Measurements from ENCODE around the gene ZBTB46. TPM values are rescaled to one million over a fixed set of nuclear protein-coding genes. Genes with fewer than 3 reads are reported as not detected.

The ZBTB46 gene
- total RNA-seq, 1 experiment from 2014 or later, result 9.5 TPM

GRCh38 chr20:63834491-63834880 lies 3.4 kb upstream of the ZBTB46 start:
- no peak overlapping the region for H3K4me3 Mint-ChIP-seq (ENCODE audit: unreplicated experiment)
- Histone ChIP-seq H3K4me1 (peaks cover 34% of the 10 kb centered on the region), H3K9me3 (no peaks in the 10 kb centered on the region), H3K36me3 (ENCODE audit: control insufficient read depth, insufficient read depth, low read length) (no peaks in the 10 kb centered on the region), H3K27me3 (replicated peaks; ENCODE audit: control insufficient read depth, insufficient read depth, low read length) (peaks cover 4% of the 10 kb centered on the region), H3K4me3 (ENCODE audit: low read depth, low read length) (no peak overlapping the region)
- intact Hi-C loops (cut with micrococcal nuclease; ENCODE audit: unreplicated experiment), result no loop called here
- POLR2A ChIA-PET, result interaction anchor here (0.9 kb wide), 1 partner anchor 30 kb away, joined by 3 read pairs; the partner anchor contains the start of gene TPD52L2
- peaks cover 11% of the 10 kb centered on the region for H3K36me3 Mint-ChIP-seq (ENCODE audit: insufficient read depth, unreplicated experiment)
- no peaks in the 10 kb centered on the region for H3K9me3 Mint-ChIP-seq (ENCODE audit: unreplicated experiment)
- peaks cover 7% of the 10 kb centered on the region for H3K27me3 Mint-ChIP-seq (ENCODE audit: insufficient read depth, unreplicated experiment)
- CTCF ChIA-PET, result no interaction called here
- H3K4me1 Mint-ChIP-seq (ENCODE audit: low read depth, unreplicated experiment), result peaks cover 21% of the 10 kb centered on the region
- peak overlapping the region; percentile 69 for H3K27ac Mint-ChIP-seq (ENCODE audit: unreplicated experiment)
- DNase-seq, result no peak
- no peak for TF ChIP-seq CTCF (IDR thresholded peaks at IDR 0.05; ENCODE audit: insufficient read depth in 1 of 2, low read depth in 1 of 2, low read length in 1 of 2, severe bottlenecking in 1 of 2, unreplicated experiment in 1 of 2)
- no TSS peak for BruUV-seq (replicated peaks)

DNA sequence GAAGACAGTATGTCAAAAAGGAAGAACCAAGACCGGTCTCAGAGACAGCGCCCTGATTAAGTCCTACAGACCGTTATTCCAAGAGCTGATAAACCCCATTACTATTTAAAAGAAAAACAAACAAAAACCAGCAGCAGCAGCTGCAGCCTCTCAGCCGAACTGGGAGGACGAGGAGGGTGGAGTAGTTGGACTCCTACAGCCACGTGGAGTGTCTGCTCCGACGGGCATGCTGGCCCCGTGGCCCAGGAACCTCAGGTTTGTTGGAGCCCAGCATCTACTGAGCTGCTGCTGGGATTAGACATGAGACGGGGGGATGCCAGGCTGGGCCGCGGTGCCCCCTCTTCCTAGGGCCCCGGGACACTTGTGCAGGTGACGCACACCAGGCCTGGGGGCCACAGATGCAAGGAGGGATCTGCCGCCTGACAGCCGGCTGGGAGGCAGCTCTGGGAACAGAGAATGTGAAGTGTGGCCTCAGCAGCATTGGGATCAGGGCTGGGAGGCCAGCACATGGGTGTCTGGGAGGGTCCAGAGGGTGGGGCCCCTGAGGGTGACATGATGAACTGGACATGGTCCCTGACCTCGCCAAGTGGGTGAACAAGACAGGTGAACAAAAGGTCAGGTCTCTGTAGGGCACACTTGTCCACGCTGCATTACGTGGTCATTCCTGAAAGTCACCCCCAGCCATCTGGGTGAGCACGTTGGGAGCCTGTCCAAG lies 2.9 kb upstream of the ZBTB46 start:
- intact Hi-C loops (cut with micrococcal nuclease; ENCODE audit: unreplicated experiment), result loop anchor here (2.0 kb wide), 1 partner anchor 31 kb away; the partner anchor contains the start of gene TPD52L2
- no peak for DNase-seq
- peaks cover 11% of the 10 kb centered on the region for H3K36me3 Mint-ChIP-seq (ENCODE audit: insufficient read depth, unreplicated experiment)
- H3K9me3 Mint-ChIP-seq (ENCODE audit: unreplicated experiment), result no peaks in the 10 kb centered on the region
- peaks cover 7% of the 10 kb centered on the region for H3K27me3 ChIP-seq (replicated peaks; ENCODE audit: control insufficient read depth, insufficient read depth, low read length)
- TF ChIP-seq CTCF (IDR thresholded peaks at IDR 0.05; ENCODE audit: insufficient read depth in 1 of 2, low read depth in 1 of 2, low read length in 1 of 2, severe bottlenecking in 1 of 2, unreplicated experiment in 1 of 2), result no peak
- H3K4me1 ChIP-seq, result peaks cover 36% of the 10 kb centered on the region
- peak overlapping the region; percentile 34 for H3K4me3 Mint-ChIP-seq (ENCODE audit: unreplicated experiment)
- H3K4me1 Mint-ChIP-seq (ENCODE audit: low read depth, unreplicated experiment), result peaks cover 23% of the 10 kb centered on the region
- ChIA-PET CTCF (no interaction called here), POLR2A (no interaction called here)
- H3K27ac Mint-ChIP-seq (ENCODE audit: unreplicated experiment), result peak overlapping the region; percentile 69
- peaks cover 9% of the 10 kb centered on the region for H3K27me3 Mint-ChIP-seq (ENCODE audit: insufficient read depth, unreplicated experiment)
- H3K36me3 ChIP-seq (ENCODE audit: control insufficient read depth, insufficient read depth, low read length), result no peaks in the 10 kb centered on the region
- H3K4me3 ChIP-seq (ENCODE audit: low read depth, low read length), result no peak overlapping the region
- H3K9me3 ChIP-seq, result no peaks in the 10 kb centered on the region
- no TSS peak for BruUV-seq (replicated peaks)

- H3K9me3 Mint-ChIP-seq (ENCODE audit: unreplicated experiment), result no peaks in the 10 kb centered on the region
- TF ChIP-seq CTCF (IDR thresholded peaks at IDR 0.05; ENCODE audit: insufficient read depth in 1 of 2, low read depth in 1 of 2, low read length in 1 of 2, severe bottlenecking in 1 of 2, unreplicated experiment in 1 of 2), result no peak
- no peaks in the 10 kb centered on the region for H3K9me3 ChIP-seq
- POLR2A ChIA-PET, result no interaction called here
- H3K4me1 Mint-ChIP-seq (ENCODE audit: low read depth, unreplicated experiment), result peaks cover 23% of the 10 kb centered on the region
- H3K36me3 Mint-ChIP-seq (ENCODE audit: insufficient read depth, unreplicated experiment), result peaks cover 11% of the 10 kb centered on the region
- peak; percentile 82 to 86 for DNase-seq
- BruUV-seq (replicated peaks), result no TSS peak
- no peaks in the 10 kb centered on the region for H3K36me3 ChIP-seq (ENCODE audit: control insufficient read depth, insufficient read depth, low read length)
- peak overlapping the region; percentile 66 for H3K4me3 Mint-ChIP-seq (ENCODE audit: unreplicated experiment)
- H3K27me3 Mint-ChIP-seq (ENCODE audit: insufficient read depth, unreplicated experiment), result peaks cover 9% of the 10 kb centered on the region
- no peak overlapping the region for H3K27ac Mint-ChIP-seq (ENCODE audit: unreplicated experiment)
- intact Hi-C loops (cut with micrococcal nuclease; ENCODE audit: unreplicated experiment), result loop anchor here (2.0 kb wide), 1 partner anchor 33 kb away; the partner anchor contains the start of gene TPD52L2
- peaks cover 11% of the 10 kb centered on the region for H3K27me3 ChIP-seq (replicated peaks; ENCODE audit: control insufficient read depth, insufficient read depth, low read length)
- CTCF ChIA-PET, result no interaction called here
- H3K4me1 ChIP-seq, result peaks cover 36% of the 10 kb centered on the region
- H3K4me3 ChIP-seq (ENCODE audit: low read depth, low read length), result peak overlapping the region; percentile 59
Measured at GRCh38 chr20:63831993-63832686, 1.1 kb upstream of the ZBTB46 start.

All from Caco-2 (cell line).